Right ventricle myocardium superior (tissue), 1 donor: ENCODE data around the gene CORIN. TPM values are rescaled to one million over a fixed set of nuclear protein-coding genes. Genes with fewer than 3 reads are reported as not detected.
A peak's percentile ranks its signal among the peaks of the same experiment; 100 is the strongest.

ENCODE experiments used
- ATAC-seq: fragments of 200-7000 bp; cut with Tn5 transposase; one replicate; pipeline ENCODE4 v1.9.1; 2020; ENCODE audit warnings: mild to moderate bottlenecking; ENCODE audit not compliant: poor library complexity
- DNase-seq: peaks from one replicate; pipeline ENCODE4 v3.0.0-alpha.2; 2020
- intact Hi-C: fragments of 100-400 bp; cut with DNase I; formaldehyde crosslinking; loops from one replicate; pipeline ENCODE4 v1.11.2; 2022
- total RNA-seq: library from RNA; stranded (reverse); fragmentation: NEBNext Ultra II Directional; extraction: Animal tissue kit (Norgen Biotek cat#: 25700); gene quantifications from one replicate; pipeline ENCODE4 v1.2.1, GENCODE V29; 2021
- donor health status: DM: no; HTN: yes; CAD: no; lungs with severe emphysema.

The CORIN gene
- total RNA-seq, 1 donor from 2014 or later = 65.0 TPM

GRCh38 chr4:47639531-47639930 is 198.3 kb downstream of the CORIN start:
- ATAC-seq = no peak
- intact Hi-C loops = no loop called here

GRCh38 chr4:47631161-47631560 is 206.7 kb downstream of the CORIN start:
- no peak for DNase-seq
- no peak for ATAC-seq

More at GRCh38 chr4:47639531-47639930, 198.3 kb downstream of the CORIN start:
- no peak for DNase-seq

GRCh38 chr4:47624031-47624441 is 213.8 kb downstream of the CORIN start:
- no peak for DNase-seq
- intact Hi-C loops = no loop called here
- no peak for ATAC-seq

More at GRCh38 chr4:47631161-47631560, 206.7 kb downstream of the CORIN start:
- intact Hi-C loops = no loop called here

GRCh38 chr4:47621181-47621580 is 216.7 kb downstream of the CORIN start:
- no peak for ATAC-seq
- no peak for DNase-seq
- intact Hi-C loops = no loop called here

GRCh38 chr4:47619691-47620090 is 218.2 kb downstream of the CORIN start:
- DNase-seq = no peak
- intact Hi-C loops = no loop called here
- no peak for ATAC-seq

- intact Hi-C loops = no loop called here
- no peak for ATAC-seq
These were observed 220.3 kb downstream of the CORIN start for GRCh38 chr4:47617607-47618006.

GRCh38 chr4:47615385-47615784 is 222.5 kb downstream of the CORIN start:
- ATAC-seq (no peak), DNase-seq (no peak)
- intact Hi-C loops = no loop called here

More at GRCh38 chr4:47617607-47618006, 220.3 kb downstream of the CORIN start:
- DNase-seq = no peak

GRCh38 chr4:47612116-47613023 is 225.5 kb downstream of the CORIN start:
- ATAC-seq = no peak
- intact Hi-C loops = no loop called here

GRCh38 chr4:47606482-47606881 is 231.4 kb downstream of the CORIN start:
- intact Hi-C loops = no loop called here
- DNase-seq = no peak

More at GRCh38 chr4:47612116-47613023, 225.5 kb downstream of the CORIN start:
- no peak for DNase-seq

GRCh38 chr4:47598896-47599295 is 239.0 kb downstream of the CORIN start:
- ATAC-seq = no peak
- intact Hi-C loops = no loop called here
- no peak for DNase-seq

More at GRCh38 chr4:47606482-47606881, 231.4 kb downstream of the CORIN start:
- no peak for ATAC-seq

GRCh38 chr4:47598320-47598719 is 239.5 kb downstream of the CORIN start:
- DNase-seq = no peak
- intact Hi-C loops = no loop called here
- ATAC-seq = no peak

- intact Hi-C loops = no loop called here
- ATAC-seq (no peak), DNase-seq (no peak)
These were observed 240.2 kb downstream of the CORIN start for GRCh38 chr4:47597696-47598095.

GRCh38 chr4:47590325-47590724 is 247.5 kb downstream of the CORIN start:
- DNase-seq = no peak
- intact Hi-C loops = no loop called here
- ATAC-seq = no peak

- no peak for DNase-seq
- intact Hi-C loops = no loop called here
- no peak for ATAC-seq
These were observed 258.6 kb downstream of the CORIN start for GRCh38 chr4:47579235-47579634.

GRCh38 chr4:47577779-47578553 is 259.9 kb downstream of the CORIN start:
- intact Hi-C loops = no loop called here
- peak; percentile 87 for ATAC-seq
- no peak for DNase-seq

- no peak for ATAC-seq
- DNase-seq = no peak
- intact Hi-C loops = no loop called here
These were observed 264.9 kb downstream of the CORIN start for GRCh38 chr4:47572981-47573380.

- intact Hi-C loops = no loop called here
- DNase-seq (no peak), ATAC-seq (no peak)
These were observed 267.1 kb downstream of the CORIN start for GRCh38 chr4:47570816-47571215.

- intact Hi-C loops = no loop called here
- DNase-seq (no peak), ATAC-seq (no peak)
These were observed 270.4 kb downstream of the CORIN start for GRCh38 chr4:47567511-47567910.

- intact Hi-C loops = no loop called here
These were observed 270.9 kb downstream of the CORIN start for GRCh38 chr4:47566969-47567368.

GRCh38 chr4:47566566-47566965 is 271.3 kb downstream of the CORIN start:
- intact Hi-C loops = no loop called here
- no peak for ATAC-seq
- DNase-seq = no peak

More at GRCh38 chr4:47566969-47567368, 270.9 kb downstream of the CORIN start:
- DNase-seq = no peak
- no peak for ATAC-seq
